Measurements from ENCODE around the gene PPP2R5C. TPM values are rescaled to one million over a fixed set of nuclear protein-coding genes. Genes with fewer than 3 reads are reported as not detected.

The PPP2R5C gene
- total RNA-seq, 2 experiments from 2014 or later = 238 to 242 TPM

DNA sequence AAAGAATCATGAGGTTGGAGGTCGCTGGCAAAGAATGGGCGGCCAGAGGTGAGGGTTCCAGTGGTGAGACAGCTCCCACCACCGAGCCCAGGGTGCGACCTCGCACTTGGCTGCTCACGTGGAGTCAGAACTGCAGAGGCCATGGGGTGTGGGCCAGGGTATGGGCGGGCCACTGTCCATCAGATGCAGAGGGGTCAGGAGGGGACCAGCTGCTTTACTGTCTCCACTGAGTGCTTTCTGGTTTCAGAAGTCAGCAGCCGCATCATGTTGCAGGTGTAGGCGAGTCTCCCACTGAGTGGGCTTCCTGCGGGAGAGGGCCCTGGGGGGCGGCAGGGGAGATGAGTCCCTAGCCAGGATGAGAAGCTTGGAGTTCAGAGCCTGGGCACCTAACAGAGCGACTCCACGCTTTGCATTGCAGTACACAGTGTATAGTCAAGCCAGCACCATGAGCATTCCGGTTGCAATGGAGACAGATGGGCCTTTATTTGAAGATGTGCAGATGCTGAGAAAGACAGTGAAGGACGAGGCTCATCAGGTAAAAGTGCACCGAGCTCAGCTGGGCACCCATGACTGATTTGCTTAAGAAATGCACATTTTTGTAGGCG is 156.0 kb downstream of the PPP2R5C start:
- ChIA-PET CTCF (interaction anchor here (1.2 kb wide), 1 partner anchor 146 kb away, joined by 3 read pairs; no protein-coding TSS in a partner anchor), POLR2A (no interaction called here)
- no peak for ATAC-seq
- H3K4me1 Mint-ChIP-seq (ENCODE audit: low read depth) = no peaks in the 10 kb centered on the region
- intact Hi-C loops (cut with micrococcal nuclease) = no loop called here
- no peak overlapping the region for H3K4me3 Mint-ChIP-seq
- peak overlapping the region; percentile 15 for H3K27ac Mint-ChIP-seq
- TF ChIP-seq, protein P1, sequence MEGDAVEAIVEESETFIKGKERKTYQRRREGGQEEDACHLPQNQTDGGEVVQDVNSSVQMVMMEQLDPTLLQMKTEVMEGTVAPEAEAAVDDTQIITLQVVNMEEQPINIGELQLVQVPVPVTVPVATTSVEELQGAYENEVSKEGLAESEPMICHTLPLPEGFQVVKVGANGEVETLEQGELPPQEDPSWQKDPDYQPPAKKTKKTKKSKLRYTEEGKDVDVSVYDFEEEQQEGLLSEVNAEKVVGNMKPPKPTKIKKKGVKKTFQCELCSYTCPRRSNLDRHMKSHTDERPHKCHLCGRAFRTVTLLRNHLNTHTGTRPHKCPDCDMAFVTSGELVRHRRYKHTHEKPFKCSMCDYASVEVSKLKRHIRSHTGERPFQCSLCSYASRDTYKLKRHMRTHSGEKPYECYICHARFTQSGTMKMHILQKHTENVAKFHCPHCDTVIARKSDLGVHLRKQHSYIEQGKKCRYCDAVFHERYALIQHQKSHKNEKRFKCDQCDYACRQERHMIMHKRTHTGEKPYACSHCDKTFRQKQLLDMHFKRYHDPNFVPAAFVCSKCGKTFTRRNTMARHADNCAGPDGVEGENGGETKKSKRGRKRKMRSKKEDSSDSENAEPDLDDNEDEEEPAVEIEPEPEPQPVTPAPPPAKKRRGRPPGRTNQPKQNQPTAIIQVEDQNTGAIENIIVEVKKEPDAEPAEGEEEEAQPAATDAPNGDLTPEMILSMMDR (IDR thresholded peaks at IDR 0.05) = no peak
- DNase-seq = no peak
- no peaks in the 10 kb centered on the region for H3K9me3 Mint-ChIP-seq
- H3K36me3 Mint-ChIP-seq (ENCODE audit: low read depth) = peaks cover 15% of the 10 kb centered on the region
- no peaks in the 10 kb centered on the region for H3K27me3 Mint-ChIP-seq

DNA sequence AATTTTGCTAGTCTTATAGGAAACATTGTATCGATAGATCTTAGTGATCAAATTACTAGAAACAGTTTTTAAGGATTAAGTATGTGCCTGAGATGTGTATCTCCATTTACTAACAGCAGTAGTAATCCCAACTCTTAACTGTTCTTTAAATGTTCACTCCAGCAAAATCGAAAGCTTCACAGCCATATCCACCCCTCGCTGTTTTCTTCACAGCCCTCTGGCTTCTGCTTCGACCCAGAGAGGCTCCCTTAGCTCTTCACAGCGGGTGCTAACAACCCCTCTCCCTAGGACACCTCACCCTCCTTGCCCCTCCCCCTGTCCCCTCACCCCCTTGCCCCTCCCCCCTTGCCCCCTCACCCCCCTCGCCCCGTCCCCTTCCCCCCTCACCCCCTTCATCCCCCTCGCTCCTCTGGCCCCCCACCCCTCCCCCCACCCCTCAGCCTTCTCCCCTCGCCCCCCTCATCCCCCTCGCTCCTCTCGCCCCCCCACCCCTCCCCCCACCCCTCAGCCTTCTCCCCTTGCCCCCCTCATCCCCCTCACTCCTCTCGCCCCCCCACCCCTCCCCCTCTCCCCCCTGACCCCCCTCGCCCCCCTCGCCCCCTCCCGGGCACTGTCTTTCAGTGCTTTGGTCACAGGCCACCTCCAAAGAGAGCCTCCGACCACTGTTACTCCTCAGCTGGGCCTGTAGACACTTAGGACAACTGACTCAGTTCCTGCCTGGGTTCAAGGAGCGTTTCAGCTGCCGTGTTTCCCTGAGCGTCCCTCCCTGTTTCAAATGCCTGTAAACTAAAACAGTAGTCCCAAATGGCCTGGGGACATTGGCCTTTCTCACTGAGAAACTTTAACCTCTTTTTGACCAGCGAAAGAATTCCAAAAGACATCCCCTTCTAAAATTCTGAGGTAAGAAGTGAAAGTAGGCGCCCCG is 156.8 kb downstream of the PPP2R5C start:
- ChIA-PET CTCF (interaction anchor here (1.2 kb wide), 1 partner anchor 147 kb away, joined by 3 read pairs; no protein-coding TSS in a partner anchor), POLR2A (no interaction called here)
- intact Hi-C loops (cut with micrococcal nuclease) = no loop called here
- TF ChIP-seq, protein P1 (IDR thresholded peaks at IDR 0.05) = no peak
- ATAC-seq = no peak
- Mint-ChIP-seq H3K4me3 (no peak overlapping the region), H3K9me3 (no peaks in the 10 kb centered on the region), H3K27ac (no peak overlapping the region), H3K27me3 (no peaks in the 10 kb centered on the region), H3K4me1 (ENCODE audit: low read depth) (no peaks in the 10 kb centered on the region), H3K36me3 (ENCODE audit: low read depth) (peaks cover 18% of the 10 kb centered on the region)
- no peak for DNase-seq

DNA sequence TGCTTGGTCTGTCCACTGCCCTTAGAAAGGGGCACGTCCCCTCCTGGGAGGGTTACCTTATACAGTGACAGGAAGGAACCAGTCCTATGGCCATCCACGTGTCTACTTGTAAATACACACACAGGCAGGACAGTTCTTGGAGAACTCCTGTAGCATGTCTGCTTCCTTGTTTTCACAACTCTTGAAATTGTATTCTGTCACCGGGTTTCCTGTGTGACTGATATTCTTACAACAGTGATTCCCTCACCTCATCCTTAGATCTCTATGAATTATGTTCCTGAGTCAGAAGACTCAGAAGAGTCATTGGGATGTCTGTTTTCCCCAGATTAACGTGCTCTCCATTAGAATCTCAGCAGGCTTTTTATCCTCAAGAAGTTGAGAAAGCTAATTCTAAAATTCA is 158.8 kb downstream of the PPP2R5C start:
- DNase-seq (no peak), ATAC-seq (no peak)
- Mint-ChIP-seq H3K27ac (peak overlapping the region; percentile 49), H3K4me3 (no peak overlapping the region), H3K9me3 (no peaks in the 10 kb centered on the region), H3K27me3 (no peaks in the 10 kb centered on the region), H3K4me1 (ENCODE audit: low read depth) (no peaks in the 10 kb centered on the region), H3K36me3 (ENCODE audit: low read depth) (peaks cover 15% of the 10 kb centered on the region)
- ChIA-PET POLR2A (interaction anchor here (0.6 kb wide), 1 partner anchor 19 kb away, joined by 3 read pairs; no protein-coding TSS in a partner anchor), CTCF (interaction anchor here (1.1 kb wide), 1 partner anchor 177 kb away, joined by 3 read pairs; no protein-coding TSS in a partner anchor)
- intact Hi-C loops (cut with micrococcal nuclease) = no loop called here
- TF ChIP-seq, protein P1 (IDR thresholded peaks at IDR 0.05) = no peak

DNA sequence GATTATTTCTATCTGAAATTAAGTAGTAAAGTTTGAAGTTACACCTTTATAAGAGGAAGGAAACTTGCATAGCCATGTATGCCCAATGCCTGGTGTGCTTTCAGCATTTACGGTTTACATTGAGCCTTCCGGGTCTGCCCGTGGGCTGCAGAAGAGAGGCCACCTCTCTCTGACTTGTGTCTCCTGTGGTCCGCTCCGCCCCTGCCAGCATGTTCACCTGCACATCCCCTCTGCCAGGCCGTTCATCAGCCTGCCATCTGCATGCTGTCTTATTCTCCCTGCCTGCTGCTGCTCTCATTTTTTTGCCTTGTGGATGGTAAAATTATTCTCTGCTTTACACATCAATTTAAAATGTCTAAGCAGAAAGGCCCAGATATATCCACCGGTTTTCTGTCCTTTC is 161.4 kb downstream of the PPP2R5C start:
- H3K4me3 Mint-ChIP-seq = no peak overlapping the region
- TF ChIP-seq, protein P1 (IDR thresholded peaks at IDR 0.05) = no peak
- intact Hi-C loops (cut with micrococcal nuclease) = no loop called here
- no peaks in the 10 kb centered on the region for H3K27me3 Mint-ChIP-seq
- no peaks in the 10 kb centered on the region for H3K9me3 Mint-ChIP-seq
- H3K4me1 Mint-ChIP-seq (ENCODE audit: low read depth) = no peaks in the 10 kb centered on the region
- DNase-seq = no peak
- ChIA-PET POLR2A (interaction anchor here (0.6 kb wide), 1 partner anchor 88 kb away, joined by 3 read pairs; no protein-coding TSS in a partner anchor), CTCF (interaction anchor here (1.5 kb wide), 1 partner anchor 31 kb away, joined by 3 read pairs; no protein-coding TSS in a partner anchor)
- peak overlapping the region; percentile 2 for H3K27ac Mint-ChIP-seq
- peaks cover 13% of the 10 kb centered on the region for H3K36me3 Mint-ChIP-seq (ENCODE audit: low read depth)
- ATAC-seq = no peak
